ENCODE measurements around the gene CALB2. TPM values are rescaled to one million over a fixed set of nuclear protein-coding genes. Genes with fewer than 3 reads are reported as not detected.

Gene CALB2
- total RNA-seq, 2 donors from 2014 or later, result 0.99 to 3.1 TPM

GRCh38 chr16:71412270-71413160, 54.0 kb downstream of the CALB2 start:
- 8 to 9% methylated on average over 18 to 24 of the region's 24 CpGs for WGBS, 2 donors
- H3K4me1 ChIP-seq, result peaks cover 13% of the 10 kb centered on the region
- H3K27ac ChIP-seq, result no peak overlapping the region
- no peak overlapping the region for H3K4me3 ChIP-seq
- TF ChIP-seq CTCF (IDR thresholded peaks at IDR 0.05) (peak; percentile 77 to 89 (median 84)), POLR2A (IDR thresholded peaks at IDR 0.05) (no peak)
- ATAC-seq (peak; percentile 87), DNase-seq (peak; percentile 74 to 80 (median 76))
- no peaks in the 10 kb centered on the region for H3K36me3 ChIP-seq (replicated peaks in 1 of 2; ENCODE audit: insufficient read depth in 1 of 2, low read depth in 2 of 2)
- intact Hi-C loops (cut with DNase I), result loop anchor here (5.0 kb wide), 1 partner anchor 85 kb away; no protein-coding TSS in a partner anchor
- no peaks in the 10 kb centered on the region for H3K27me3 ChIP-seq
- no peaks in the 10 kb centered on the region for H3K9me3 ChIP-seq

GRCh38 chr16:71413341-71413740, 54.8 kb downstream of the CALB2 start:
- Histone ChIP-seq H3K4me1 (peaks cover 13% of the 10 kb centered on the region), H3K4me3 (no peak overlapping the region), H3K27ac (no peak overlapping the region), H3K27me3 (no peaks in the 10 kb centered on the region), H3K9me3 (no peaks in the 10 kb centered on the region), H3K36me3 (replicated peaks in 1 of 2; ENCODE audit: insufficient read depth in 1 of 2, low read depth in 2 of 2) (no peaks in the 10 kb centered on the region)
- ATAC-seq (no peak), DNase-seq (no peak)
- WGBS, 2 donors, result 40 to 45% methylated on average over 3 to 4 of the region's 4 CpGs
- no peak for TF ChIP-seq CTCF (IDR thresholded peaks at IDR 0.05)
- no peak for TF ChIP-seq POLR2A (IDR thresholded peaks at IDR 0.05)
- intact Hi-C loops (cut with DNase I), result loop anchor here (5.0 kb wide), 1 partner anchor 84 kb away; no protein-coding TSS in a partner anchor

GRCh38 chr16:71414038-71414437, 55.5 kb downstream of the CALB2 start:
- no peaks in the 10 kb centered on the region for H3K36me3 ChIP-seq (replicated peaks in 1 of 2; ENCODE audit: insufficient read depth in 1 of 2, low read depth in 2 of 2)
- TF ChIP-seq POLR2A (IDR thresholded peaks at IDR 0.05), result no peak
- no peak for TF ChIP-seq CTCF (IDR thresholded peaks at IDR 0.05)
- 78 to 89% methylated on average over 4 to 5 of the region's 5 CpGs for WGBS, 2 donors
- no peak overlapping the region for H3K4me3 ChIP-seq
- H3K27ac ChIP-seq, result no peak overlapping the region
- intact Hi-C loops (cut with DNase I), result loop anchor here (5.0 kb wide), 1 partner anchor 83 kb away; no protein-coding TSS in a partner anchor
- no peaks in the 10 kb centered on the region for H3K27me3 ChIP-seq
- no peak for DNase-seq
- H3K9me3 ChIP-seq, result no peaks in the 10 kb centered on the region
- peaks cover 10% of the 10 kb centered on the region for H3K4me1 ChIP-seq
- ATAC-seq, result no peak

DNA sequence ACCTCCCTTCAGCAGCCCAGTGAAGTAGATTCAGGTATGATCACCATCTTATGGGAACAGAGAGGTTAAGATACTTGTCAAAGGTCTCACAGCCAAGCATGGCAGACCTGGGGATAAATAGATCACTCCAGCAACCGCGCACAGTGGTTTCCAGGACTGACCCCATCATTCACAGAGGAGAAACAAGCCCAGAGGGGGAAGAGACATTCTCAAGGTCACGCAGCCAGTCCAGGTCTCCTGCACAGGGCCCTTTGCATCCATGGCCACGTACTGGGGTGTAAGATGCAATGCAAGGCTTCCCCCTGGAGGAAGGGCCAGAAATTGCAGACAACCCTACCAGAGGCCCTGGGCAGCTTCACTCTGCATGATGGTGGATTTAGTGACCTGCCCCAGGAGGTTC, 63.4 kb downstream of the CALB2 start:
- H3K4me3 ChIP-seq, result no peak overlapping the region
- DNase-seq, result peak in 3 of 4 donors; percentile 20 to 33 (median 26)
- TF ChIP-seq CTCF (IDR thresholded peaks at IDR 0.05) (peak in 6 of 7 experiments; percentile 9 to 26 (median 24)), POLR2A (IDR thresholded peaks at IDR 0.05) (no peak)
- no peaks in the 10 kb centered on the region for H3K9me3 ChIP-seq
- no peak overlapping the region for H3K27ac ChIP-seq
- ATAC-seq, result no peak
- no peaks in the 10 kb centered on the region for H3K4me1 ChIP-seq
- H3K27me3 ChIP-seq, result no peaks in the 10 kb centered on the region
- intact Hi-C loops (cut with DNase I), result no loop called here
- WGBS, 2 donors, result 43 to 86% methylated on average over 2 to 4 of the region's 4 CpGs
- no peaks in the 10 kb centered on the region for H3K36me3 ChIP-seq (replicated peaks in 1 of 2; ENCODE audit: insufficient read depth in 1 of 2, low read depth in 2 of 2)

All from body of pancreas (tissue), 4 donors.